IPS-NIHi7 (cell line): Measurements from ENCODE around the gene BAHD1.

Source experiments
- DNase-seq: peaks from one replicate; pipeline ENCODE4 v3.0.0; 2012; ENCODE audit warnings: mixed read lengths; ENCODE audit errors: extremely low spot score

The BAHD1 gene

DNA sequence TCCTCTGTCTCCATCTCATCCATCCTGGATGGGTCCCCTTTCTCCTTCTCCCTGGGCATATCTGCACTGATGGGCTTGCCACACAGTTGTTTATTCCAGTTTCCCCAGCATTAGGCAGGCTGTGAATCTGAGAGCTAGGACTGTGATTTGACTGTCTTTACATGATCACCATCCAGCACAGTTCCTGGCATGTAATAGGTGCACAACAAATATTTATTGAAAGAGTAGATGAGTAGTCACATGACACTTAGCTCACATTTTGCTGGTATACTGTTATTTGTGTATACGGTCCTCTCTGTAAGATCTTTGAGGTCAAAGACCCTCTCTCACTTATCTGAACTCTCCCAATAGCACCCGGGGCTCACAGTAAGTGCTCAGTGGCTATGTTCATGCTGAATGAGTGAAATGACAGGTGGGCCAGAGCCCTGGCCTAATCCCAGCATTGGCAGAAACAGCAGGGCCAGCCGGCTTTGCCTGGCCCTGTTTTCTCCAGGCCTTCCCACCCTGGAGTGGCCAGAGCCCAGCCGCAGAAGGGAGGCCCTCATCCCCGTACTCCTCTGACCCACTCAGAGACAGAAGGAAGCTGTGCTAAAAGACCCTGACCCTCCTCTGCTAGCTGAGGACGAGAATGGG, 16.2 kb upstream of the BAHD1 start:
- DNase-seq = no peak

DNA sequence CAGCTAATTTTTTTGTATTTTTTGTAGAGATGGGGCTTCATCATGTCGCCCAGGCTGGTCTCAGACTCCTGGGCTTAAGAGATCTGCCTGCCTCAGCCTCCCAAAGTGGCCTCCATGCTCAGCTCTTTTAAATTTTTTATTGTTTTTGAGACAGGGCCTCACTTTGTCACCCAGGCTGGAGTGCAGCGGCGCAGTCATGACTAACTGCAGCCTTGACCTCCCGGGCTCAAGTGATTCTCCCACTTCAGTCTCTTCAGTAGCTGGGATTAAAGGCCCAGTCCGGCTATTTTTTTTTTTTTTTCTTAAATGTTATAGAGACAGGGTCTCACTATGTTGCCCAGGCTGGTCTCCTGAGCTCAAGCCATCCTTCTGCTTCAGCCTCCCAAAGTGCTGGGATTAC, 15.1 kb upstream of the BAHD1 start:
- no peak for DNase-seq

DNA sequence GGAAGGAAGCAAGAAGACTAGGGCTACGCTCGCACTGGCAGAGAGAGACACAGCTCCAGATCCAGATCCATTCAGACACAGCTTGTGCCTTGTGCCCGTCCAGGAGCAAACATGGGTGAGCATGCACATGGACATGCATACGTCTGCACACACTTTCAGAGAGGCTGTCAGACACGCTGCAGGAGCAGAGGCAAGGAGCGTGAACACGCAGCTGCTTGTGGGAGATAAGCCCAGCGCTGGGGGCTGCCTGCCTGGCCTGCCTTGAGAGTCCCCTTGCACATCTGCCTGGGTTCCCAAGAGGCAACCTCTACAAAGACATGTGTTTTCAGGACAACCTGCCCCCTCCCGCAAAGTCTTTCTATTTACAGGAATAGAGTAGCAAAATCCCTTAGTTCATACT, 13.6 kb upstream of the BAHD1 start:
- no peak for DNase-seq

DNA sequence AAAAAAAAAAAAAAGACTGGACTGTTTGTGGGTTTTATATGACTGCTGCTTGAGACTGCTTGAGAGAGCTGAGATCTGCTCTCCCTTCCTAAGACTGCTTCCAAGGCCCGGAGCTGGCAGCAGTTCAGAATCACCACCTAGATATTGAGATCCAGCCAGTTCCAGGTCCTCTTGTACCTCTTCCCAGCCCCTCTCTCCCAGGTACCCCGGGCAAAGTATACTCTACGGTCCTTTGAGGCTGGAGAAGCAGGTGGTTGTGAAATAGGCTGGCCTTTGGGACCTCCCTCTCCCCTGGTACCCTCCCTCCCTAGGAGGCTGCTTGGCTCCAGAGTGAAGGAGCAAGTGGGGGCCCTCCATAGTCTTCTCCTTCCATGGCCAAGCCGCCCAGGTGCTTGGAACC, 12.6 kb upstream of the BAHD1 start:
- DNase-seq = no peak

DNA sequence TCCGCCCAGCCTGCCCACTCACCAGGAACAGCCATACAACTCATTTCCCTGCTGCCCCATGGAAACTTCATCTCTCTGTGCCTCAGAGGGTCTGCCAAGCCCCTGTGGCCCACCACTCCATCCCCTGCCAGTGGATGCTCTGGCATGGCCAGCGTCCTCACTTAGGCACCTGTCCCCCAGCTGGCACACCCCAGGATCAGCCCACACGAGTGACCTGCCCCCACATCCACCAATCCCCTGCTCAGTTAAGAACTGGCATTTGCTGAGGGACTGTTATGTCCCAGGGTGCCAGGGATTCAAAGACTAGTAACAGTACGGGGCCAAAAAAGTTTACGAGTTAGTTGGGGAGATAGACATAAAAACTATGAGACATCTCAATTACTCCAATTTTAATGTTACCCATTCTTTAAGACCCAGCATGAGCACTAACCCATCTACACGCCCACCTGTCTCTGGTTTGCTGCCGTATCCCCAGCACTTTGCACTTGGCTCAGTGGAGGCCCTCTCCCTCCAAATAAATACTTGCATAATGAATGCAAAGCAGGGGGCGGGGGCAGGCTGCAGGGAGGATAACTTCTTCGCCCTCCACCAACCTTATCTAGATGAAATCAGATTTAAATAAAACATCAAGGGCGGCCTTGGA, 11.6 kb upstream of the BAHD1 start:
- DNase-seq = no peak

DNA sequence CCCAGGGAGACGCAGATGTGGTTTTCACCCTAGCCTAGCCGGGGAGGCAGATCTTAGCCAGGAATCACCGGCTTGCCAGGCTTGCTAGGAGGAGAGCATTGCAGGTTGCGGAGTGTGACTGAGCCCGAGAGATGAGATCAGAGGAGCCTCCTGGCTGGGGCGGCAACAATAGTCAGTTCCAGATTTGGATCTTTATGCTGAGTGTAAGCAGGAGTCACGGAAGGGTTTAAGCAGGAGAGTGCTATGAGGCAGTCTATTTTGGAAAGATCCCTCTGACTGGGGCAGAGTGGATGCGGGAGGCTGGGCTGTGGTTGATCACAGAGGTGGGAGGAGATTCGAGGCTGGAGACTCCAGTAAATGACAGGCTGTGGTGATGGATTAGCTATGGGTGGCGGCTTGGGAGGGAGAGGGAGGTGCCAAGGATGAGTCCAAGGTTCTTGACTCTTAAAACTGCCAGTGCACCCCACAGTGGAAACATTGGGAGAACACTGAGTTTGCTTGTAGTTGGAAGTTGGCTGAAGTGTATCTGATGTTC, 10.4 kb upstream of the BAHD1 start:
- DNase-seq = no peak

DNA sequence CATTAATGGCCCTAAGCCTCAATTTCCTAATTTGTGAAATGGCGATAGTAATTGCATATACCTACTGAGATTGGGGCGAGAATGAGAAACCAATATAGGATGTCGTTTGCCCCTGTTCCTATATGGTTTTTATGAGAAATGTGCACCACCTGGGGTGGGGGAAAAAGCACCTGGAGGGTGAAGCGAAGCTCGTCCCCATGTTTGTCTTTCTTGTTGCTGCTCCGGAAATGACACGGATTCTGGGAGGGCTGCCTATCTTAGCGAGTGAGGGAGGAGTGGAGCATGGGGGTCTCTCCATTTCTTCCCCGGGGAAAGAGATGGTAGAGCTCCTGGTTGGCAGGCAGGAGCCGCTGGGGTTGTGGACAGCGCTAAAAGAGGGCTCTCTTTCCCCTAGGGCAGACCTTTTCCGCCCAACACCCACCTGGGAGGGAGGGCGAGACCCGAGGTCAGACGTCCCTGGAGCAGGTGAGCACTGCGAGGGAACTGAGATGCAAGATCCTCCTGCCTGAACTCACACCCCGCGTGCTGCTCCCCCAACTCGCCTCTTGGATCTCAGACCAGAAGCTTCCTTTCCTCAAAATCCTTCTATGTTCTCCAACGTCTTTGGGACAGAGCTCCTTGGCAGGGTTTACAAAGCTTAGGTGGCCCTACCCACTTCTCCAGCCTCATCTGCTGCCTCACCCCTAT, 5.6 kb upstream of the BAHD1 start:
- no peak for DNase-seq

DNA sequence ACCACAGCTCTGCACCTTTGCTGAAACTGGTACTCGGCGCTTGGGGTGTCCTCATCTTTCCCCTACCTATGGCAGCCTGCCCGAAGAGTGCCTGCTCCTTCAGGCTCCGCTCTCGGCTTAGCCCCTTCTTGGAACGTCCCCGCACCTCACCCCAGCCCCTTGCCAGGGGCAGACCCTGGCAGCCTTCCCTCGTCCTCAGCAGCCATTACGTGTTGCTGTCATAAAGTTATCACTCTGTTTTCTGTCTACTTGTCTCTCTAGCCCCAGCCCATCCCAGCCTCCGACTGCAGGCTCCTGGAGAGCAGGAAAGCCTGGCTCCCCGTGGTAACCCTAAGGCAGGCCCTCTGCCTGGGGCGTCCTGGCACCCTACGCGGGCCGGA, 5.1 kb upstream of the BAHD1 start:
- DNase-seq = no peak

DNA sequence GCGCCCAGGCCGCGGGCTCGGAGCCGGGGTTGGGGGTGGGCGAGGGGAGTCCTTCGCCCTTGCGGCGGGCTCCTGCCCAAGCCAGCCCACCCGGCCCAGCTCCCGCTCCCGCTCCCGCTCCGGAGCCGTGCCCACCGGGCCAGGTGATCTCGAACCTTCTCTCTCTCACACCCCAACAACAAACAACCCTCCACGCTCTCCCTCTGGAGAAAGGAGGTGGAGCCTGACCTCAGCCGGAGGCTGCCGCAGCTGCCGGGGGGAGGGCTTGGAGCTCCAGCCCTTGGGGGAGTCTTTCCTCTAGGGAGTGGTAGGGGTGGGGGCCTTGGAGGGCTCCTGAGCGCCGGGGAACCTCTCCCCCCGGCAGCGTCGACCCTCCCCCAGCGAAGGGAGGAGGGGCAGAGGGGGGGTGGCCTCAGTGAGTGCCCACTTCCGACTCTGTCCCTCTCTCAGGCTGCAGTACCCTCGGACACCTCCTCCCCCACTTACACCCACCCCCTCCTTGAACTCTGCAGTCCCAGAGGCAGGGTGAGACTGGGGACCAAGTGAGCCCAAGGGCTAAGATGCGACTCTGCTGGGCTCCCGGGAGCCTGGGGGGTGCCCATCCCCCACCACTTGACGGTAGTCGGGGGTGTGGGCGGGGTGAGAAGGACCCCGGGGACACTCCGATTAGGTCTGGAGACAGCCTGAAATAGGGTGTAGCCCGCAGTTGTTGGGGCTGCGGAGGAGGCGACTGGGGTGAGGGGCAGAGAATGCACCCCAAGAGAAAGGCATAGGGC, 4.4 kb upstream of the BAHD1 start:
- no peak for DNase-seq

DNA sequence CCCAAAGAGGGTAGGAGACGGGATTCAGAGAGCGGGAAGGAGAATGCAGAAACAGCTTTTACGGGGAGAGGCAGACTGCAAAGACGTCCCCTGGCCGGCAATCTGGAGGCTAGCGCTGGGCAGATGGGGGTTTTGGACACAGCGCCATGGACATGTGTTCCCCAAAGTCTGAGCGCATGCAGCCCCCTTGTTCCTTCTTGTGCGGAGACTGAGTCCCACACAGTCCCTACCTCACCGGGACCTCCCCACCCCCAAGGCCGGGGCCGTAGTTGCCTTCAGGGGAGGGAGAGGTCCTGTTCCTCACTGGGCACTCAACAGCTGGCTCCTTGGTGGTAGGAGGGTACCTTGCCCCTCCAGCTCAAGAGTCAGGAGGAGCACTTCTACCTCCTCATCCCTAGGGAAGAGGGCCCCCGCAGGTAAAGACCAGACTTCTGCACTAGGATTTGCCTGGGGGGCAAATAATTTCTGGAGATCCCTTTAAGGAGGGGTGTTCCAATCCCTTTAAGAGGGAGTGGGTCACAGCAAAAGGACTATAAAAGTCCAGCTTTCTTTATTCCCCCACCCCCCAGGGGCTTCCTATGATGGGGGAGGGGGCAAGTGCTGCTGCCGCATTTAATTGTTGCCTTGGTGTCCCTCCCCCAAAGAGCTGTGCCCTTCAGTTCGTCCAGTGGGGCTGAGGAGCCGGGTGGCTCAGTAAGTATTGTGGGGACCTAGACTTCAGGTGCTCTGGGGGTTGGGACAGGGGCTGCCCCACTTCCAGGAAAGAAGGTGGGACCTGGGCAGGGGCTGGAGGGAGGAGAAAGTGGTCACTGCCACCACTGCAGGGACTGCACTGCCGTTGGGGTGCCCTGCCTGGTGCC, 3.6 kb upstream of the BAHD1 start:
- peak; percentile 57 for DNase-seq

DNA sequence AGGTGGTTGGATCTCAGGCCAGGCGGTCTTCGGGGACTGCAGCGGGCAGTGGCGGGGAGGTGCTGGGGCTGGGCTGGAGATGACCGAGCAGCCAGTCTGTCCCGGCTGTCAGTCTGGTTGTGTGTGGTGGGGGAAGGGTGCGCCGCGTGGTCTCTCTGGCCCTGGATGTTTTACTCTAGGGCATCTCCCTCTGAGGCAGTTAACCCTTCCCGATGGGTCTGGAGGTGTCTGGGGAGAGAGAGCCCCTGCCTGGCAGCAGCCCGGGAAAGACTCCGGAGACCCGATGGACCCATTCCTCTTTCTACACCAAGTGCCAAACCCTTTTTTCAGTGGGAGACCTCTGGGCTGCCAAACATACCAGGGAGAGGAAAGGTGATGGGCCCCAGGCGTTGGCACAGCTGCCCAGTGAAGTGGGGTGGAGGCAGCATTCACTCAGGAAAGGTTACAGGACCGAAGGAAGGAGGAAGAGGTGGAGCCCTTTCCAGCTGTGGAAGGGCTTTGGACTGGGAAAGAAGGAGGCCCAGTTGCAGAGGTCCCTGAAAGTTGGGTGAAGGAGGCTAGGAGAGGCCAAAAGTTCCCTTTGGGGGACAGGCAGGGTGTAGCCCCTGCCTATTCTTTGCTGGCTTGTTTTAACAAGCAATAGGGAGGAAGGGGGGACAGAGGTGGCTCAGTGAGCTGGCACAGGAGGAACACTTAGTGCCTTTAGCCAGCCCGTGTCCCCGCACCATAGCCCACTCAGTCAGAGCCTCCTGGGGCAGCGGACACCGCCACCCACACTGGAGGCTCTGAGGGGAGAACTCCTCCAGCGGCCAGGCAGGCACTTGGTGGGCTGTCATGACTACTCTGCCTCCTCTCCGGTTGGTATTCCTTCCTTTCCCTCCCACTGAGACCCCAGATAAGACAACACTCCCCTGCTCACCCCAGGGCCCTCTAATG, 2.7 kb upstream of the BAHD1 start:
- DNase-seq = no peak

DNA sequence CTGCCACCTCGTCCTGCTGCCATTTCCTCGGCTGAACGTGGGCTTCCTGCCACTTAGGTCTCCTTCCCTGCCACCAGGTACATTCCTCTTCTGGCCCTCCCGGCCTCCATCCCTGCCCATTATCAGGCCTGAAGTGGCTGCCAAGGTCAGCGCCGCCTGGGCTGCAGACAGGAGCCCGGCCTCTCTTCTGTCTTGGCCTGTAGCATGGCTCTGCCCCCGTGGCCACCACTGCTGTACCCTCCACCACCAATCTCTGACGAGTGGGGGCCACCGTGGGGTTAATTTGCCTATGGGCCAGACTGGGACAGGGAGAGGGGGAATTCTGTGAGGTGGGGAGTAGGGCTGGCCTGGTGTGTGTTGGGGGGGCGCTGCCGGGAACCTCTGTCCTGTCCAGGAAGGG, 2.0 kb upstream of the BAHD1 start:
- no peak for DNase-seq

DNA sequence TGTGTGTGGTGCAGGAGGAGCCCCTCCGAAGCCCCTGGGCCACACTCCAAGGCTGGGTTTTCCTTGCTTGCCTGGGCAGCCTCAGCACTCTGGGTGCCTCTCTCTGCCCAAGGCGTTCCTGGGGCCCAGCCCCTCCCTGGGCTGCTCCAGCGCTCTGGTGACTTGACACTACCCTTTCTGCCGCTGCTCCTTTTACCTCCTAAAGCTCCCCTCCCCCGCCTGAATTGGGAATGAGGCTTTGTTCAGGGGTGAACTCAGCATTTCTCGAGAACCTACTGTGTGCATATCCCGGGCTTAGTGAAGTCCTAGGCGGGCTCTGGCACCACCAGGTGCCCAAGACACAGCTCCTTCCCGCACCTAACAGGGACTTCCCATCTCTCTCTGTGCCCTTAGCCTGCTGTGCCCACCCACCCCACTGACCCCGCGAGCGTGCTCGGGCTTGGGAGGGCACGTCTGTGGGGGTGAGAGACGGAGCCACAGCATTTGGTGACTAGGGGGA, 1.2 kb upstream of the BAHD1 start:
- DNase-seq = peak; percentile 71

DNA sequence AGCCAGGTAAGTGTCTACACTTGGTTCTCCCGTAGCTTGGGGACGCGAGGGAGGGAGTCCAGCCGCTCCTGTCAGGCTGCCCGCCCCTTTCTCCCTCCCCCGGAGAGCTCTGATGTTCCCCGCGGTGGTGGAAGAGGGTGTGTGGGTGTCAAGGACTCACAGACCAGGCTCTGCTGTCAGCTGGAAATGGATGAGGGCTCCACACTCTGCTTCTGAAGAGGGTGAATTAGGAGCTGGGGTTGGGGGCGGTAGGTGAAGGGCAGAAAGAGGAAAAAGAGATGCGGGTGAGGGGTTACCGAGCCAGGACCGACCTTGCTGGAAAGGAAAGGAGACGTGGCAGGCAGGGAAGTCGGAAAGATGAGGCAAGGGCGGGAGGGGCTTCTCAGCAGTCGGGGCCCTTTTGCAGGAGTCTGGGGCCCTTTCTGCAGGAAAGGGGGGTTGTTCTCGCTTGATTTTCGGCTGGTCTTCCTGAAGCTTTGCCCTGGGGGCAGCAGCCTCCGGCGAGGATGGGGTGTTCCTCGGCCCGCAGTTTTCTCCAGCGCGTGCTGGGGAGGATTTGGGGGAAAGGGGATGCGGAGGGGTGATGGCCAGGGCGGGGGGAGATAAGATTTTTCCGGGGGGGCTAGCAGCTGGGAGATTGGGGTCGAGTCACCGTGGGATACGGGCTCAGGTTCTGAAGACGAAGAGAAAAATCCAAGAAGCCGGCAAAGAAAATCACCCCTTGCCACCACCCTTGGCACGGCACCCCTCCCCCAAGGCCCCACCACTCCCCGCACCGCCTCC, 602 bp upstream of the BAHD1 start:
- DNase-seq = no peak

DNA sequence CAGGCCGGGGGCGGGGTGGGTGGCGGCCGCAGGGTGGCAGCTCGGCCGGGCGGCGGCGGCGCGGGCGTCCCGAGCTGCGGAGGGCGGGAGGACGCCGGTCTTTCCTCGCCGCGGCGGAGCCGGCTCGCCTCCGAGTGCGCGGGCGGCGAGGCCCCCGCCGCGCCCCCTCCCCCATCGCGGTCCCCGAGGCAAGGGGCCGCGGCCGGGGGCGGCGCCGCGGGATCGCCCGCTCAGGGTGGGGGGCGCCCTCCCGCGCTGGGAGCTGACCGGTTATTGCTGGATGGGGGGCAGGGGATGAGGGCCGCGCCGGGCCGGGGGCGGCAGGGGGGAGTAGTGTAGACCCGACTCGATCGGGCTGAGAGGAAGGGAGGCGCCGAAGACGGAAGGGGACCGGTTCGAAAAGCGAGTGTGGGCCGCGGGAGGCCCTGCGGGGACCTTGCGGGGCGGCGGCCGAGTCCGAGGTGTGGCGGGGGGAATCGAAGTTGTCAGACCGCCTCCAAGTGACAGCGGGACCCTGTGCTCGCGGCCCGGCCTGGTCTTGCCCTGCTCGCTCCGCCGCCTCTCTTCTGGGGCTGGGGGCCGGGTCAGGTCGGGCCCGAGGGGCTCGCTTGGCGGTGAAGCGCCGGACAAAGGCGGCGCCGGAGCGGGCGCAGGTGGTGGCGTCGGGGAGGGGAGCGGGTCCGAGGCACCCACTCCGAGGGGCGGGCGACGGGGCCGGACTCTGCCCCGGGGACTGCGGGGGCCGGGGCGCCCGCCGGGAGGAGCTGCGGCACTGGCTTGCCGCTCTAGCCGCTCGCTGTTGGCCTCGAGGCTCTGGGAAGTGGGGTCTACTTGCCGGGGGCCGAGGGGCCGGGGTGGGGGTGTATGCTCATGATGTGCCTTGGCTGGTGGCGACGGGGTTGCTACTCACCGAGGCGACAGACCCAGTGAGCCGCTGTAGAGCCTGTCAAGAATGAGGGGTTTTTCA, 1.1 kb downstream of the BAHD1 start:
- no peak for DNase-seq

DNA sequence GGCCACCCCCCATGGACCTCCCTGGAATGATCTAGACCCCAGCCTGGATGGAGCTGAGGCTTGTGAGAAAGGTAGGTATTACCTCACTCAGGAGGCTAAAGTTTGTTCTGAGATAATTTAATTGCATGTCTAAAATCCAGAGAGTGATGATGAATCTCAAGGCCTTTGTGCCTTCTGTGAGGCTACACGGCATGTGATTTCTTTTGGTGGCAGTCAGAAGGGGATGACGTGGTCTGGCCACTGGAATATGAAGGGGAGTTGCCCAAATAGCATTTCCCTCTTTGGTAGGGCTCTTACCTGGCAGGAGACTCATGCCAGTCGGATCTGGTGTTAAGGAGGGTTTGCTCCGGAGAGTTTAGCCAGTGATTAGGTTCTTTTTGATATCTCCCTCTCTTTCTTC, 2.5 kb downstream of the BAHD1 start:
- no peak for DNase-seq

DNA sequence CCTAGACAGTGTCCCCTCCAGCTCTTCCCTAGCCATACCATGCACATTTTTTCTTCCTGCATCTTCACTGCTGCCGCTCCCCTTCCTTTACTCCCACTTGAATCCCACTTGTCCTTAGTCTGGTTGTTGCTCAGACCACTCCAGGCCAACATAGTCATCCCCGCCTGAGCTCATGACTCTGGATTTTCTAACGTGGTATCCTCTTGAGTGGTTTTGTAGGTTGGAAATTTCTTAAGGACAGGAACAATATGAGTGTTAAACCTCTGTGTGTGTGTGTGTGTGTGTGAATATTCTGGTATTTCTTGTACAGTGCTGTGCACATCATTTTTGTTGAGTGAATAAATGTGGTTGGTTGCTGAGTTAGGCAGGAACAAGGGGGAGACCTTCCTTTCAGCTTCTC, 3.1 kb downstream of the BAHD1 start:
- no peak for DNase-seq

DNA sequence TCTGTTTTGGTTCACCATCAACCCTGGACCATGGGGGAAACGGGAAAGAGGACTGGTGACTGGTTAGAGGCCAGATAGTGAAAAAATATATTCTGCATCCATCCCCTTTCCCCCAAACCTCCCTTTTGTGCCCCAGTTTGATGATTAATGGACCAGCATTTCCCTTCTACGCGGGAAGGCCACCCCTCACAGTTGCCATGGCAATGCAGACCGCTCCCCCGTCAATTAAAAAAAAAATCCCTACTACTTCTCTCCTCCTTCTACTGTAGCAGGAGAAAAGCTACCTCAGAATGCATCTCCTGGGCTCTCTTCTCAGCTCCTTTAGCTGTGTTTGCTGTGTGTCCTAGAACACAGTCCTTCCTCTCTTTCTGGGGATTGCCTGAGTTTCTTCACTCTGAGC, 4.0 kb downstream of the BAHD1 start:
- DNase-seq = no peak
